Fibroblast of upper back skin (primary cell): ENCODE measurements around the gene DTWD1.
"Not testable (repeated sequence)": the region's sequence is repeated elsewhere in the genome, so short reads cannot be mapped to it uniquely, and the experiment has no call there.

Experiments used
- DNase-seq: peaks from one replicate; pipeline ENCODE4 v3.0.0-alpha.2; 2013

DTWD1 gene

GRCh38 chr15:49620658-49621368, at the start of gene DTWD1, which contains the start of gene FAM227B:
DTWD1 (plus strand) TSS chr15:49621048; CDS start chr15:49625168, 4,120 bp downstream.
FAM227B (minus strand) TSS chr15:49620818; CDS start chr15:49615171, 5,647 bp downstream.
- peak; percentile 98 for DNase-seq

- DNase-seq, result no peak
These were observed 47.4 kb upstream of the DTWD1 start for GRCh38 chr15:49573421-49573820.

- no peak for DNase-seq
These were observed 31.8 kb upstream of the DTWD1 start for GRCh38 chr15:49589030-49589429.

- not testable (repeated sequence) for DNase-seq
These were observed 28.0 kb upstream of the DTWD1 start for GRCh38 chr15:49592829-49593316.

- DNase-seq, result no peak
These were observed 16.0 kb upstream of the DTWD1 start for GRCh38 chr15:49604625-49605409.

GRCh38 chr15:49605588-49605987, 15.3 kb upstream of the DTWD1 start:
- DNase-seq, result no peak

- DNase-seq, result no peak
These were observed 14.3 kb upstream of the DTWD1 start for GRCh38 chr15:49606594-49606993.

- DNase-seq, result no peak
These were observed 10.5 kb upstream of the DTWD1 start for GRCh38 chr15:49610157-49610918.

- not testable (repeated sequence) for DNase-seq
These were observed 8.6 kb upstream of the DTWD1 start for GRCh38 chr15:49612240-49612639.

- DNase-seq, result no peak
These were observed 1.6 kb upstream of the DTWD1 start for GRCh38 chr15:49619226-49619625.

- DNase-seq, result no peak
These were observed 649 bp upstream of the DTWD1 start for GRCh38 chr15:49620199-49620598.

GRCh38 chr15:49621401-49621811, 558 bp downstream of the DTWD1 start:
- DNase-seq, result no peak

GRCh38 chr15:49621887-49622286, 1.0 kb downstream of the DTWD1 start:
- DNase-seq, result no peak

GRCh38 chr15:49622561-49622960, 1.7 kb downstream of the DTWD1 start:
- peak; percentile 32 for DNase-seq

- peak; percentile 91 for DNase-seq
These were observed 3.2 kb downstream of the DTWD1 start for GRCh38 chr15:49624056-49624455.

GRCh38 chr15:49625460-49626036, 4.7 kb downstream of the DTWD1 start:
- DNase-seq, result no peak

GRCh38 chr15:49627407-49627877, 6.6 kb downstream of the DTWD1 start:
- peak; percentile 94 for DNase-seq

GRCh38 chr15:49628379-49628778, 7.5 kb downstream of the DTWD1 start:
- DNase-seq, result no peak

- DNase-seq, result no peak
These were observed 17.0 kb downstream of the DTWD1 start for GRCh38 chr15:49637857-49638256.

- no peak for DNase-seq
These were observed 23.5 kb downstream of the DTWD1 start for GRCh38 chr15:49644364-49644794.

GRCh38 chr15:49645277-49645676, 24.4 kb downstream of the DTWD1 start:
- no peak for DNase-seq

- DNase-seq, result peak; percentile 83
These were observed 25.1 kb downstream of the DTWD1 start for GRCh38 chr15:49645941-49646340.

- DNase-seq, result no peak
These were observed 26.0 kb downstream of the DTWD1 start for GRCh38 chr15:49646891-49647290.
